NCI-H82 treated with DMSO at 0.1 percent for 48 hours (cell line): ENCODE measurements around the gene UGT2A3.

Experiments used
- DNase-seq: peaks from one replicate; lab custom pipeline; 2025; ENCODE audit not compliant: unreplicated experiment; lab: John Stamatoyannopoulos, UW

The UGT2A3 gene

GRCh38 chr4:68917016-68917415 lies 34.6 kb downstream of the UGT2A3 start:
- no peak for DNase-seq

- no peak for DNase-seq
These were observed 38.8 kb downstream of the UGT2A3 start for GRCh38 chr4:68912807-68913206.

GRCh38 chr4:68909385-68909784 lies 42.2 kb downstream of the UGT2A3 start:
- DNase-seq: no peak

- no peak for DNase-seq
These were observed 43.6 kb downstream of the UGT2A3 start for GRCh38 chr4:68907788-68908700.

- no peak for DNase-seq
These were observed 44.4 kb downstream of the UGT2A3 start for GRCh38 chr4:68907245-68907644.

- no peak for DNase-seq
These were observed 44.8 kb downstream of the UGT2A3 start for GRCh38 chr4:68906780-68907137.

GRCh38 chr4:68905939-68906779 lies 45.4 kb downstream of the UGT2A3 start:
- no peak for DNase-seq

- DNase-seq: no peak
These were observed 46.0 kb downstream of the UGT2A3 start for GRCh38 chr4:68905598-68905938.

- no peak for DNase-seq
These were observed 46.8 kb downstream of the UGT2A3 start for GRCh38 chr4:68904786-68905185.

- no peak for DNase-seq
These were observed 54.9 kb downstream of the UGT2A3 start for GRCh38 chr4:68896749-68897148.

- DNase-seq: no peak
These were observed 55.9 kb downstream of the UGT2A3 start for GRCh38 chr4:68895561-68896198.

- DNase-seq: no peak
These were observed 58.7 kb downstream of the UGT2A3 start for GRCh38 chr4:68892861-68893260.

GRCh38 chr4:68891678-68892077 lies 59.9 kb downstream of the UGT2A3 start:
- no peak for DNase-seq

GRCh38 chr4:68885545-68885944 lies 66.1 kb downstream of the UGT2A3 start:
- DNase-seq: no peak

- no peak for DNase-seq
These were observed 67.7 kb downstream of the UGT2A3 start for GRCh38 chr4:68883870-68884269.
